Keratinocyte (primary cell): ENCODE data around the gene PRKAA2. TPM values are rescaled to one million over a fixed set of nuclear protein-coding genes. Genes with fewer than 3 reads are reported as not detected.

Source experiments
- DNase-seq: peaks from one replicate; pipeline ENCODE4 v3.0.0-alpha.2; 2011; ENCODE audit warnings: low read depth, missing footprints, low spot score
- FAIRE-seq: peaks from 2 replicates; lab custom pipeline; 2011; peaks lifted over from hg19 to GRCh38; lab: Jason Lieb, UNC
- H2AFZ ChIP-seq: 2 replicates; pipeline ENCODE4 v1.6.0; 2012; ENCODE audit warnings: low read length, control low read depth, inconsistent platforms; ENCODE audit not compliant: control insufficient read depth
- H3K27ac ChIP-seq: 2 replicates; pipeline ENCODE4 v1.5.1; 2011; ENCODE audit warnings: low read length; ENCODE audit not compliant: control insufficient read depth, insufficient read depth
- H3K27me3 ChIP-seq: 3 replicates; pipeline ENCODE4 v1.6.0; 2011; ENCODE audit warnings: low read length; ENCODE audit not compliant: control insufficient read depth, insufficient read depth; ENCODE audit errors: extremely low read depth
- H3K36me3 ChIP-seq, 2 experiments: 2 replicates in 1 of 2; 3 replicates in 1 of 2; pipeline ENCODE4 v1.5.1; 2011; ENCODE audit warnings: low read length in 2 of 2, mild to moderate bottlenecking in 1 of 2; ENCODE audit not compliant: control insufficient read depth in 2 of 2, insufficient read depth in 2 of 2; ENCODE audit errors: extremely low read depth in 1 of 2
- H3K4me1 ChIP-seq: 3 replicates; pipeline ENCODE4 v1.5.1; 2011; ENCODE audit warnings: low read length; ENCODE audit not compliant: control insufficient read depth, insufficient read depth; ENCODE audit errors: extremely low read depth
- H3K4me2 ChIP-seq: 3 replicates; pipeline ENCODE4 v1.6.0; 2011; ENCODE audit warnings: low read depth, low read length; ENCODE audit not compliant: control insufficient read depth, insufficient read depth; ENCODE audit errors: extremely low read depth
- H3K4me3 ChIP-seq, 3 experiments: fragments of 200-600 bp in 1 of 3; sonication (generic) in 1 of 3; 2 replicates in 2 of 3; 3 replicates in 1 of 3; pipeline ENCODE4 v1.5.1; 2011 to 2016; ENCODE audit warnings: low read length in 3 of 3, mild to moderate bottlenecking in 3 of 3, control low read depth in 2 of 3, inconsistent platforms in 1 of 3, low read depth in 1 of 3, mixed read lengths in 1 of 3, mixed run types in 1 of 3, moderate library complexity in 1 of 3; ENCODE audit not compliant: control insufficient read depth in 2 of 3, insufficient read depth in 2 of 3; ENCODE audit errors: extremely low read depth in 1 of 3
- H3K79me2 ChIP-seq: 2 replicates; pipeline ENCODE4 v1.6.0; 2012; ENCODE audit warnings: low read length; ENCODE audit not compliant: control insufficient read depth, insufficient read depth
- H3K9ac ChIP-seq: 3 replicates; pipeline ENCODE4 v1.6.0; 2011; ENCODE audit warnings: low read length; ENCODE audit not compliant: control insufficient read depth, insufficient read depth; ENCODE audit errors: extremely low read depth
- H3K9me1 ChIP-seq: 3 replicates; pipeline ENCODE4 v1.6.0; 2011; ENCODE audit warnings: low read length; ENCODE audit not compliant: control insufficient read depth, insufficient read depth; ENCODE audit errors: extremely low read depth
- H3K9me3 ChIP-seq: 2 replicates; pipeline ENCODE4 v1.5.1; 2012; ENCODE audit warnings: low read depth, low read length; ENCODE audit not compliant: control insufficient read depth
- H4K20me1 ChIP-seq: 3 replicates; pipeline ENCODE4 v1.6.0; 2011; ENCODE audit warnings: low read length; ENCODE audit not compliant: control insufficient read depth, insufficient read depth; ENCODE audit errors: extremely low read depth
- EZH2 ChIP-seq: IDR thresholded peaks from one replicate; pipeline ENCODE4 v1.6.1; 2012; ENCODE audit warnings: inconsistent platforms, mild to moderate bottlenecking, low read length, moderate library complexity
- dilution Hi-C: fragments of 300-500 bp; cut with MboI; formaldehyde crosslinking; loops from one replicate; pipeline ENCODE4 v1.7.0; 2020; ENCODE audit warnings: low sequenced_read_pairs; ENCODE audit not compliant: extremely low pct_ligation_motif_present
- polyA plus RNA-seq, 5 experiments: library from polyadenylated mRNA; depleted of rRNA in 3 of 5; stranded (reverse) in 3 of 5; stranded (forward) in 1 of 5; unstranded in 1 of 5; fragments of >200 nt; gene quantifications; 1 replicate in 1 of 5; 2 replicates in 3 of 5; 3 replicates in 1 of 5; pipeline versions ENCODE4 v1.2.1 to v1.2.3, GENCODE V29; 2011 to 2012; ENCODE audit warnings: missing spikeins in 2 of 5, low read depth in 1 of 5, low replicate concordance in 1 of 5
- TF ChIP-seq, protein P1 (sequence below), 3 experiments: IDR thresholded peaks in 1 of 3; conservative IDR thresholded peaks in 1 of 3; optimal IDR thresholded peaks in 1 of 3; 2 replicates in 2 of 3; 3 replicates in 1 of 3; pipeline versions ENCODE3 to v1.5.1; 2011; ENCODE audit warnings: low read length in 3 of 3, mild to moderate bottlenecking in 3 of 3, moderate library complexity in 2 of 3, control low read depth in 1 of 3, inconsistent platforms in 1 of 3; ENCODE audit not compliant: insufficient read depth in 2 of 3; ENCODE audit errors: extremely low read depth in 1 of 3

PRKAA2 gene
- polyA plus RNA-seq, 1 donor (not counting 4 experiments of a cell fraction or from before 2014, with no cell fraction given): 0.21 TPM

- H3K9ac ChIP-seq: no peak overlapping the region
- H4K20me1 ChIP-seq: no peaks in the 10 kb centered on the region
- H3K79me2 ChIP-seq: no peaks in the 10 kb centered on the region
- dilution Hi-C loops: no loop called here
- no peaks in the 10 kb centered on the region for H3K9me3 ChIP-seq
- peak overlapping the region; percentile 85 for H2AFZ ChIP-seq
- FAIRE-seq (no peak), DNase-seq (no peak)
- H3K4me3 ChIP-seq: peak overlapping the region; percentile 42 to 68 (median 63)
- no peak for TF ChIP-seq EZH2
- TF ChIP-seq, protein P1, sequence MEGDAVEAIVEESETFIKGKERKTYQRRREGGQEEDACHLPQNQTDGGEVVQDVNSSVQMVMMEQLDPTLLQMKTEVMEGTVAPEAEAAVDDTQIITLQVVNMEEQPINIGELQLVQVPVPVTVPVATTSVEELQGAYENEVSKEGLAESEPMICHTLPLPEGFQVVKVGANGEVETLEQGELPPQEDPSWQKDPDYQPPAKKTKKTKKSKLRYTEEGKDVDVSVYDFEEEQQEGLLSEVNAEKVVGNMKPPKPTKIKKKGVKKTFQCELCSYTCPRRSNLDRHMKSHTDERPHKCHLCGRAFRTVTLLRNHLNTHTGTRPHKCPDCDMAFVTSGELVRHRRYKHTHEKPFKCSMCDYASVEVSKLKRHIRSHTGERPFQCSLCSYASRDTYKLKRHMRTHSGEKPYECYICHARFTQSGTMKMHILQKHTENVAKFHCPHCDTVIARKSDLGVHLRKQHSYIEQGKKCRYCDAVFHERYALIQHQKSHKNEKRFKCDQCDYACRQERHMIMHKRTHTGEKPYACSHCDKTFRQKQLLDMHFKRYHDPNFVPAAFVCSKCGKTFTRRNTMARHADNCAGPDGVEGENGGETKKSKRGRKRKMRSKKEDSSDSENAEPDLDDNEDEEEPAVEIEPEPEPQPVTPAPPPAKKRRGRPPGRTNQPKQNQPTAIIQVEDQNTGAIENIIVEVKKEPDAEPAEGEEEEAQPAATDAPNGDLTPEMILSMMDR (optimal IDR thresholded peaks at IDR 0.05 in 1 of 3, IDR thresholded peaks at IDR 0.05 in 1 of 3, conservative IDR thresholded peaks at IDR 0.05 in 1 of 3; ENCODE audit: extremely low read depth in 1 of 3, insufficient read depth in 2 of 3, low read length in 3 of 3): no peak
- H3K9me1 ChIP-seq: no peaks in the 10 kb centered on the region
- no peaks in the 10 kb centered on the region for H3K36me3 ChIP-seq
- H3K4me2 ChIP-seq: peak overlapping the region; percentile 77
- H3K4me1 ChIP-seq: peaks cover 5% of the 10 kb centered on the region
- peaks cover 24% of the 10 kb centered on the region for H3K27me3 ChIP-seq
- no peak overlapping the region for H3K27ac ChIP-seq
Measured at GRCh38 chr1:56645677-56646305, 677 bp downstream of the PRKAA2 start.

DNA sequence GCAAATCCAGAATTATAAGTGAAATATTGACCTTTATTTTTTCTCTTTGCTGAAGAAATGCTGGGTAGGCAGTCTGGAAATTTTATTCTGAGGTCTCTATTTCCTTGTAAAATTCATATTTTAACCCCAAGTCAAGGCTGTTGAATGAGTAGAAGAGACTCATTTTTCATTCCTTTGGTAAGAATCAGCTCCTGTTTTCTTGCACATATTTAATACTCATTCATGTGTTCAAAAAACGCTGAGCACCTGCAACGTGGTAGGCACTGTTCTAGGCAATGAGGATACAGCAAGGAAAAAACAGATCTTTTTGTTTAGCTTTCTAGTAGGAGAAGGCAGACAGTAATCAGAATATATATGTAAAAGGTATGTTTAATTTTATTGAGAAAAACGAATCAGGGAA is 1.5 kb downstream of the PRKAA2 start:
- no peak overlapping the region for H3K27ac ChIP-seq
- TF ChIP-seq, protein P1 (optimal IDR thresholded peaks at IDR 0.05 in 1 of 3, IDR thresholded peaks at IDR 0.05 in 1 of 3, conservative IDR thresholded peaks at IDR 0.05 in 1 of 3; ENCODE audit: extremely low read depth in 1 of 3, insufficient read depth in 2 of 3, low read length in 3 of 3): no peak
- no peak for TF ChIP-seq EZH2
- H3K4me2 ChIP-seq: no peak overlapping the region
- no peaks in the 10 kb centered on the region for H3K9me1 ChIP-seq
- H3K9ac ChIP-seq: no peak overlapping the region
- H3K79me2 ChIP-seq: no peaks in the 10 kb centered on the region
- H3K36me3 ChIP-seq: no peaks in the 10 kb centered on the region
- FAIRE-seq: no peak
- no peak overlapping the region for H3K4me3 ChIP-seq
- dilution Hi-C loops: no loop called here
- peaks cover 5% of the 10 kb centered on the region for H3K4me1 ChIP-seq
- H2AFZ ChIP-seq: no peak overlapping the region
- no peak for DNase-seq
- H4K20me1 ChIP-seq: no peaks in the 10 kb centered on the region
- H3K9me3 ChIP-seq: no peaks in the 10 kb centered on the region
- H3K27me3 ChIP-seq: peaks cover 24% of the 10 kb centered on the region
